Activated CD8-positive, alpha-beta memory T cell treated with anti-CD3 and anti-CD28 coated beads for 24 hours (primary cell): ENCODE results near the gene KRT84.

Experiments
- DNase-seq: peaks from one replicate; pipeline ENCODE4 v3.0.0-alpha.2; 2020

The KRT84 gene

GRCh38 chr12:52338241-52338960 lies 47.1 kb downstream of the KRT84 start:
- DNase-seq = no peak

- DNase-seq = no peak
Measured at GRCh38 chr12:52337054-52337453, 48.4 kb downstream of the KRT84 start.

GRCh38 chr12:52336641-52337040 lies 48.8 kb downstream of the KRT84 start:
- DNase-seq = no peak

DNA sequence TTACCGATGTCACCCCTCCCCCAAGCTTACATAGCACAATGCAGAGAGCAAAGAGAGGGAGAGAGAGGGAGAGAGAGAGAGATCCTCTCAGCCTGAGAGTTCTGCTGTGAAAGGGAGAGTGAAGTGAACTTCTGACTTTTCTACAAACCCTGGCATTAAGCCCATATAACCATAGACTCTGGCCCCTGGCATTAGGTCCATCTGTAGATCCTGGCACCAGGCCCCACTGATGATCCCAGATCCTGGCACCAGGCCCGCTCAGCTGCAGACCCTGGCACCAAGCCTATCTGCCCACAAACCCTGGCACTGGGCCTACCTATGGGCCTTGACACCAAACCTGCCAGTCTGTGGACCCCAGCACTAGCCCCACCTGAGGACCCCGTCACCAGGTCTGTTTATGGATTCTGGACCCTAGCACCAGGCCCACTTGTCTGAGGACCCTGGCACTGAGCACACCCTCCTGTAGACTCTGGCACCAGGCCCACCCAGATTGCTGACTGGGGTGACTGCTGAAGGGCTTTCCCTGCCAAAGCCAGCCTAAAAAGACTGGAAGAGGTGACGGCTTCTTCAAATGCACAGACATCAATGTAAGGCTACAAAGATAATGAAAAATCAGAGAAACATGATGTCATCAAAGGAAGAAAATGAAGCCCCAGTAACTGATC lies 49.7 kb downstream of the KRT84 start:
- no peak for DNase-seq

GRCh38 chr12:52334185-52334584 lies 51.3 kb downstream of the KRT84 start:
- DNase-seq = no peak

DNA sequence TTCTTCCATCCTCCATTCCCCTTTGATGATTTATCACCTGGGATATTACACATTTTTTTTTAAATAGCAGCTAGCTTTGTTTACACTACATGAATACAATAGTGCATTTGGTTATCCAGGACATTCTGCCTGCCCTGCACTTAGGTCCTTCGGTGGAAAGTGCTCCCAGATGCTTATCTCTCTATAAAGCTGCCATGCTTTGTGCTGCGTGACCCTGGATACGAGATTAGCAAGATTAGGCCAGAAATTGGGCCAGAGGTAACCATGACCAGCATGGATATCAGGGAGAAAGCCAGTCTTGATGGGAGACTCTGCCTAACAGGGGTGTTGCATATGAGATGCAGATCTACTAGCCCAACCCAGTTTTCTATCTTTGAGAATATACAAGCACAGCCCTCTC lies 52.1 kb downstream of the KRT84 start:
- DNase-seq = no peak

GRCh38 chr12:52332381-52332780 lies 53.1 kb downstream of the KRT84 start:
- DNase-seq = no peak

DNA sequence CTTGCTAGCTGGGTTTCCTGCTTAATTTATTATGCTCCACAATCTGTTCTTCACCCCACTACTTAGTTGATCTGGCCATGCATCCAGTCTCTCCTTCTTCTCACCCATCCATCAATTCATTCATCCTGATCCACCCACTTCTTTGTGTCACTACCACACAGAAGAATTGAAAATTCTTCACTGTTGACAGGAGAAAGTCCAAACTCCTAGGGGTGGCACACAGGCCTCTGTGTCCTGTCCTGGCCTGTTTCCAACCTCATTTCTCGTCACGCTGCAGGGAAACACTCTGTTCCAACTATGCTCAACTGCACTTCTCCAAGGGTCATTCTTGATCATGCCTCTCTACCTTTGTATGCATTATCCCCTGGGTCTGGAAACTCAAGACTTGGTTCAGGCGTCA lies 53.6 kb downstream of the KRT84 start:
- DNase-seq = no peak

DNA sequence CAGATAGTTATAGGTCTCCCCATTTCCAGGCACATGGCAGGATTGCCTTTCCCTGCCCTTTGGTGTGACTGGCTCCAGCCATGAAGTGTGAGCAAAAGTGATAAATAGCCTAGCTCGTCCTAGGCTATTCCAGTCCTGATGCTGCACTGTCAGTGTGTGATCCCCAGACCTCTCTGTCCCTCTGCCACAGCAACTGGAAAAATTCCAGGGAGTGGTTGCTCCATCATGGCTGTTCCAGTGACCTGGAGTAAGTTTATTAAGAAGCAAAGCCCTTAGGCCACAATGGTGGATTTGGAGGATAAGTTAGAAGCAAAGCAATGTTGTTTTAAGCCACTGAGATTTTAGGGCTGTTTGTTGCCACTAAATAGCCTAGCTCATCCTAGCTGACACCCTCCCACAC lies 54.4 kb downstream of the KRT84 start:
- DNase-seq = no peak

GRCh38 chr12:52327830-52328500 lies 57.5 kb downstream of the KRT84 start:
- DNase-seq = no peak
